ENCODE results near the gene NDUFA11.

The NDUFA11 gene

GRCh38 chr19:5870986-5871394 is 32.6 kb downstream of the NDUFA11 start:
- Histone ChIP-seq H3K27ac (ENCODE audit: extremely low read depth, low read depth, low read length) (no peak overlapping the region), H3K4me3 (ENCODE audit: low read depth, low read length) (no peak overlapping the region), H3K4me1 (ENCODE audit: control insufficient read depth, insufficient read depth, low read length) (no peaks in the 10 kb centered on the region), H3K9me3 (ENCODE audit: control insufficient read depth, insufficient read depth, low read depth, low read length) (no peaks in the 10 kb centered on the region), H3K36me3 (ENCODE audit: control insufficient read depth in 2 of 2, insufficient read depth in 1 of 2, low read length in 2 of 2) (no peaks in the 10 kb centered on the region)
- no peak for TF ChIP-seq ZNF521 (tag by site-specific recombination; IDR thresholded peaks at IDR 0.05)
- TF ChIP-seq SALL2 (tag by site-specific recombination; IDR thresholded peaks at IDR 0.05; ENCODE audit: borderline replicate concordance): no peak
- TF ChIP-seq, protein P1, sequence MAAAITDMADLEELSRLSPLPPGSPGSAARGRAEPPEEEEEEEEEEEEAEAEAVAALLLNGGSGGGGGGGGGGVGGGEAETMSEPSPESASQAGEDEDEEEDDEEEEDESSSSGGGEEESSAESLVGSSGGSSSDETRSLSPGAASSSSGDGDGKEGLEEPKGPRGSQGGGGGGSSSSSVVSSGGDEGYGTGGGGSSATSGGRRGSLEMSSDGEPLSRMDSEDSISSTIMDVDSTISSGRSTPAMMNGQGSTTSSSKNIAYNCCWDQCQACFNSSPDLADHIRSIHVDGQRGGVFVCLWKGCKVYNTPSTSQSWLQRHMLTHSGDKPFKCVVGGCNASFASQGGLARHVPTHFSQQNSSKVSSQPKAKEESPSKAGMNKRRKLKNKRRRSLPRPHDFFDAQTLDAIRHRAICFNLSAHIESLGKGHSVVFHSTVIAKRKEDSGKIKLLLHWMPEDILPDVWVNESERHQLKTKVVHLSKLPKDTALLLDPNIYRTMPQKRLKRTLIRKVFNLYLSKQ (tag by site-specific recombination; IDR thresholded peaks at IDR 0.05; ENCODE audit: borderline replicate concordance): no peak
- TF ChIP-seq ZNF664 (tag by site-specific recombination; IDR thresholded peaks at IDR 0.05): no peak
- no peak for TF ChIP-seq ZNF830 (tag by site-specific recombination; IDR thresholded peaks at IDR 0.05; ENCODE audit: low read depth)
- TF ChIP-seq ZNF146 (tag by site-specific recombination; IDR thresholded peaks at IDR 0.05): no peak
- TF ChIP-seq ZNF391 (tag by site-specific recombination; IDR thresholded peaks at IDR 0.05; ENCODE audit: borderline replicate concordance, low read depth): no peak
- no peak for TF ChIP-seq ZNF473 (tag by site-specific recombination; IDR thresholded peaks at IDR 0.05)
- TF ChIP-seq WT1 (tag by site-specific recombination; IDR thresholded peaks at IDR 0.05): no peak
- TF ChIP-seq ZNF157 (tag by site-specific recombination; IDR thresholded peaks at IDR 0.05): no peak
- POLR2A ChIA-PET: interaction anchor here (0.8 kb wide), 1 partner anchor 43 kb away, joined by 3 read pairs; no protein-coding TSS in a partner anchor
- CTCF ChIA-PET: interaction anchor here (0.6 to 0.7 kb wide), 2 partner anchors 29 to 242 kb away, joined by 3 read pairs; no protein-coding TSS in a partner anchor

GRCh38 chr19:5867201-5868136 is 36.1 kb downstream of the NDUFA11 start:
- Histone ChIP-seq H3K4me1 (ENCODE audit: control insufficient read depth, insufficient read depth, low read length) (no peaks in the 10 kb centered on the region), H3K4me3 (ENCODE audit: low read depth, low read length) (no peak overlapping the region), H3K9me3 (ENCODE audit: control insufficient read depth, insufficient read depth, low read depth, low read length) (no peaks in the 10 kb centered on the region), H3K27ac (ENCODE audit: extremely low read depth, low read depth, low read length) (no peak overlapping the region), H3K36me3 (ENCODE audit: control insufficient read depth in 2 of 2, insufficient read depth in 1 of 2, low read length in 2 of 2) (no peaks in the 10 kb centered on the region)
- POLR2A ChIA-PET: no interaction called here
- no peak for TF ChIP-seq ZNF600 (tag by site-specific recombination; IDR thresholded peaks at IDR 0.05)
- 0 out of 2 replicates have a peak, but pooled peaks have one; percentile 34 for TF ChIP-seq ZNF394 (tag by site-specific recombination; IDR thresholded peaks at IDR 0.05; ENCODE audit: borderline replicate concordance)
- TF ChIP-seq ZNF423 (tag by site-specific recombination; IDR thresholded peaks at IDR 0.05): no peak
- no peak for TF ChIP-seq REPIN1 (tag by site-specific recombination; IDR thresholded peaks at IDR 0.05; ENCODE audit: low read depth)
- peak; percentile 96 for TF ChIP-seq ZFP3 (tag by site-specific recombination; IDR thresholded peaks at IDR 0.05; ENCODE audit: low read depth)
- TF ChIP-seq ZNF23 (tag by site-specific recombination; IDR thresholded peaks at IDR 0.05; ENCODE audit: borderline replicate concordance): no peak
- CTCF ChIA-PET: no interaction called here

DNA sequence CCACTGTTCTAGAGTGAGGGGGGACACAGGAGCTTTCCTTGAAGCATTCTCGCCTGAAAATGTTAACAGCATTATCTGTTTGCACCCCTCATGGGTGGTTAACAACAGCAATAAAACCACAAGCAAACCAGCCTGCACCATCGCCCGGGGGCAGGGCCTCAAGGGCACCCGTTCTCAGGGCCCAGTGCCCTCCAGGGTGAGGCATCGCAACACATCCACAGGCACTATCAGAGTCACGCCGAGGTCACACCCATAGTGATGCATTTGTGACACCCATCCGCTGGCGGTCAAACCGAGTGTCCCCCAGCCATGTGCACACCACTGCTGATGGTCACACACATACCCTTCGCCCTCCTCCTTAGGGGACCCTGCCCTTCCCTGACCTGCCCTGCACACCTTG is 37.8 kb downstream of the NDUFA11 start:
- ChIA-PET CTCF (interaction anchor here (0.7 kb wide), 1 partner anchor 37 kb away, joined by 4 read pairs; no protein-coding TSS in a partner anchor), POLR2A (no interaction called here)
- H3K4me3 ChIP-seq (ENCODE audit: low read depth, low read length): no peak overlapping the region
- H3K27ac ChIP-seq (ENCODE audit: extremely low read depth, low read depth, low read length): no peak overlapping the region
- no peaks in the 10 kb centered on the region for H3K36me3 ChIP-seq (ENCODE audit: control insufficient read depth in 2 of 2, insufficient read depth in 1 of 2, low read length in 2 of 2)
- H3K9me3 ChIP-seq (ENCODE audit: control insufficient read depth, insufficient read depth, low read depth, low read length): no peaks in the 10 kb centered on the region
- no peaks in the 10 kb centered on the region for H3K4me1 ChIP-seq (ENCODE audit: control insufficient read depth, insufficient read depth, low read length)
- TF ChIP-seq ZNF211 (tag by site-specific recombination; IDR thresholded peaks at IDR 0.05; ENCODE audit: low read depth) (no peak), ZNF146 (tag by site-specific recombination; IDR thresholded peaks at IDR 0.05) (no peak), ZNF121 (tag by site-specific recombination; IDR thresholded peaks at IDR 0.05) (no peak), HOXC10 (CRISPR knock-in tag; IDR thresholded peaks at IDR 0.05) (no peak), ZNF223 (tag by site-specific recombination; IDR thresholded peaks at IDR 0.05) (no peak), ZNF114 (tag by site-specific recombination; IDR thresholded peaks at IDR 0.05) (no peak), ZNF571 (tag by site-specific recombination; IDR thresholded peaks at IDR 0.05) (no peak), ZNF639 (tag by site-specific recombination; IDR thresholded peaks at IDR 0.05) (no peak), HOXA7 (CRISPR knock-in tag; IDR thresholded peaks at IDR 0.05; ENCODE audit: borderline replicate concordance) (no peak), ZNF521 (tag by site-specific recombination; IDR thresholded peaks at IDR 0.05) (no peak), GLIS1 (tag by site-specific recombination; IDR thresholded peaks at IDR 0.05) (no peak), BCL6B (tag by site-specific recombination; IDR thresholded peaks at IDR 0.05) (no peak), ZNF391 (tag by site-specific recombination; IDR thresholded peaks at IDR 0.05; ENCODE audit: borderline replicate concordance, low read depth) (no peak), SETDB1 (IDR thresholded peaks at IDR 0.05; ENCODE audit: insufficient read length, low read length) (no peak), ZNF324 (tag by site-specific recombination; IDR thresholded peaks at IDR 0.05) (no peak)
